H9 (cell line): ENCODE measurements around the gene NME2. TPM values are rescaled to one million over a fixed set of nuclear protein-coding genes. Genes with fewer than 3 reads are reported as not detected.
A peak's percentile ranks its signal among the peaks of the same experiment; 100 is the strongest.

ENCODE experiments used
- DNase-seq: peaks from one replicate; pipeline ENCODE4 v3.0.0-alpha.2; 2017
- H2AFZ ChIP-seq: one replicate; pipeline ENCODE4 v1.6.1; 2013; ENCODE audit warnings: mild to moderate bottlenecking, low read length, control low read depth, moderate library complexity
- H2AK5ac ChIP-seq: 2 replicates; pipeline ENCODE4 v1.6.1; 2013; ENCODE audit warnings: low read length, control low read depth, mixed read lengths; ENCODE audit not compliant: insufficient read length
- H2BK120ac ChIP-seq: one replicate; pipeline ENCODE4 v1.6.1; 2013; ENCODE audit warnings: low read depth, mild to moderate bottlenecking, low read length, control low read depth, inconsistent platforms; ENCODE audit not compliant: poor library complexity, severe bottlenecking
- H2BK12ac ChIP-seq: 2 replicates; pipeline ENCODE4 v1.6.1; 2013; ENCODE audit warnings: low read length, control low read depth, mixed read lengths, low read depth; ENCODE audit not compliant: insufficient read length
- H2BK15ac ChIP-seq: 2 replicates; pipeline ENCODE4 v1.6.1; 2013; ENCODE audit warnings: low read depth, low read length, control low read depth
- H2BK20ac ChIP-seq: one replicate; pipeline ENCODE4 v1.6.1; 2013; ENCODE audit warnings: low read depth, mild to moderate bottlenecking, low read length, control low read depth, inconsistent platforms; ENCODE audit not compliant: poor library complexity, severe bottlenecking
- H2BK5ac ChIP-seq: 2 replicates; pipeline ENCODE4 v1.6.1; 2013; ENCODE audit warnings: low read length, control low read depth, mixed read lengths; ENCODE audit not compliant: insufficient read length
- H3K14ac ChIP-seq: 2 replicates; pipeline ENCODE4 v1.6.1; 2013; ENCODE audit warnings: low read length, control low read depth; ENCODE audit not compliant: insufficient read depth
- H3K18ac ChIP-seq: 2 replicates; pipeline ENCODE4 v1.6.1; 2013; ENCODE audit warnings: low read depth, mild to moderate bottlenecking, mixed read lengths, low read length, control low read depth; ENCODE audit not compliant: insufficient read length
- H3K23ac ChIP-seq: 2 replicates; pipeline ENCODE4 v1.6.1; 2013; ENCODE audit warnings: low read length, control low read depth, mixed read lengths, low read depth; ENCODE audit not compliant: insufficient read length
- H3K23me2 ChIP-seq: 2 replicates; pipeline ENCODE4 v1.6.1; 2013; ENCODE audit warnings: low read depth, mild to moderate bottlenecking, mixed read lengths, low read length, control low read depth; ENCODE audit not compliant: insufficient read length, poor library complexity, severe bottlenecking
- H3K27ac ChIP-seq: 2 replicates; pipeline ENCODE4 v1.5.1; 2013; ENCODE audit warnings: low read length, control low read depth, mixed read lengths, low read depth; ENCODE audit not compliant: insufficient read length
- H3K27me3 ChIP-seq: 2 replicates; pipeline ENCODE4 v1.6.1; 2013; ENCODE audit warnings: low read length, control low read depth, inconsistent platforms; ENCODE audit not compliant: insufficient read depth
- H3K4ac ChIP-seq: 2 replicates; pipeline ENCODE4 v1.6.1; 2013; ENCODE audit warnings: low read depth, mild to moderate bottlenecking, control low read depth, inconsistent platforms, low read length, moderate library complexity
- H3K4me1 ChIP-seq: 2 replicates; pipeline ENCODE4 v1.6.1; 2013; ENCODE audit warnings: low read length, control low read depth, inconsistent platforms; ENCODE audit not compliant: insufficient read depth
- H3K4me2 ChIP-seq: 2 replicates; pipeline ENCODE4 v1.6.1; 2013; ENCODE audit warnings: low read length, control low read depth, mixed read lengths; ENCODE audit not compliant: insufficient read length, insufficient read depth
- H3K56ac ChIP-seq: 2 replicates; pipeline ENCODE4 v1.6.1; 2013; ENCODE audit warnings: low read depth, mild to moderate bottlenecking, mixed read lengths, low read length, control low read depth; ENCODE audit not compliant: insufficient read length
- H3K79me1 ChIP-seq: 2 replicates; pipeline ENCODE4 v1.6.1; 2013; ENCODE audit warnings: low read depth, mild to moderate bottlenecking, moderate library complexity, low read length, control low read depth, inconsistent platforms; ENCODE audit not compliant: insufficient read depth, poor library complexity, severe bottlenecking
- H3K79me2 ChIP-seq: 2 replicates; pipeline ENCODE4 v1.6.1; 2013; ENCODE audit warnings: low read length, control low read depth, inconsistent platforms; ENCODE audit not compliant: insufficient read depth
- H3K9ac ChIP-seq: 2 replicates; pipeline ENCODE4 v1.6.1; 2013; ENCODE audit warnings: low read length, control low read depth, mixed read lengths; ENCODE audit not compliant: insufficient read length; ENCODE audit errors: extremely low read depth
- H3K9me3 ChIP-seq: one replicate; pipeline ENCODE4 v1.6.1; 2013; ENCODE audit warnings: low read depth, low read length, inconsistent platforms; ENCODE audit not compliant: control insufficient read depth
- H3T11ph ChIP-seq: one replicate; pipeline ENCODE4 v1.6.1; 2013; ENCODE audit warnings: mild to moderate bottlenecking, low read length, control low read depth, inconsistent platforms
- H4K20me1 ChIP-seq: one replicate; pipeline ENCODE4 v1.6.1; 2013; ENCODE audit not compliant: control insufficient read depth, insufficient read length, insufficient read depth
- H4K5ac ChIP-seq: 2 replicates; pipeline ENCODE4 v1.6.1; 2013; ENCODE audit warnings: low read depth, mild to moderate bottlenecking, mixed read lengths, low read length, control low read depth; ENCODE audit not compliant: insufficient read length
- H4K8ac ChIP-seq: replicated peaks from 2 replicates; pipeline ENCODE4 v1.6.1; 2013; ENCODE audit warnings: low read length, control low read depth, mixed read lengths, low read depth; ENCODE audit not compliant: insufficient read length
- H4K91ac ChIP-seq: 2 replicates; pipeline ENCODE4 v1.6.1; 2013; ENCODE audit warnings: low read depth, mild to moderate bottlenecking, moderate library complexity, mixed read lengths, low read length, control low read depth; ENCODE audit not compliant: insufficient read length
- H3K27ac Mint-ChIP-seq, 3 experiments: 2 replicates in 2 of 3; 3 replicates in 1 of 3; pipeline ENCODE4 v1.8.0; 2020 to 2021; ENCODE audit warnings: mixed read lengths in 3 of 3, mild to moderate bottlenecking in 1 of 3, moderate library complexity in 1 of 3
- H3K27me3 Mint-ChIP-seq: 2 replicates; pipeline ENCODE4 v1.8.0; 2021; ENCODE audit warnings: low read depth, mild to moderate bottlenecking, moderate library complexity, mixed read lengths
- H3K36me3 Mint-ChIP-seq, 3 experiments: 2 replicates in 2 of 3; 3 replicates in 1 of 3; pipeline ENCODE4 v1.8.0; 2020 to 2021; ENCODE audit warnings: low read depth in 3 of 3, mixed read lengths in 3 of 3; ENCODE audit not compliant: insufficient read depth in 1 of 3
- H3K4me1 Mint-ChIP-seq, 2 experiments: 2 replicates each; pipeline ENCODE4 v1.8.0; 2020; ENCODE audit warnings: mixed read lengths in 2 of 2
- H3K4me3 Mint-ChIP-seq, 2 experiments: 2 replicates in 1 of 2; 3 replicates in 1 of 2; pipeline ENCODE4 v1.8.0; 2020 to 2021; ENCODE audit warnings: mild to moderate bottlenecking in 2 of 2, mixed read lengths in 2 of 2, moderate library complexity in 1 of 2
- H3K9me3 Mint-ChIP-seq, 2 experiments: 2 replicates in 1 of 2; 3 replicates in 1 of 2; pipeline ENCODE4 v1.8.0; 2020; ENCODE audit warnings: mild to moderate bottlenecking in 2 of 2, mixed read lengths in 2 of 2, moderate library complexity in 1 of 2
- WGBS: extraction: QIAGEN DNeasy Blood & Tissue Kit; methylation state at CpG from one replicate; pipeline ENCODE4 v1.1.7; 2013; ENCODE audit warnings: missing lambda C conversion rate, low lambda C conversion rate, mixed read lengths; ENCODE audit not compliant: insufficient read length; ENCODE audit errors: extremely low coverage; 5-methylcytosine and 5-hydroxymethylcytosine counted together
- total RNA-seq: library from RNA; stranded (reverse); gene quantifications from 2 replicates; pipeline ENCODE4 v1.2.1, GENCODE V29; 2021
- TF ChIP-seq, protein P1 (sequence below): fragments of 200-600 bp; sonication (generic); conservative IDR thresholded peaks from 3 replicates; pipeline ENCODE4 v1.8.0; 2021; ENCODE audit warnings: antibody characterized with exemption, mild to moderate bottlenecking

Gene NME2
- total RNA-seq, 1 experiment from 2014 or later, result 819 TPM

DNA sequence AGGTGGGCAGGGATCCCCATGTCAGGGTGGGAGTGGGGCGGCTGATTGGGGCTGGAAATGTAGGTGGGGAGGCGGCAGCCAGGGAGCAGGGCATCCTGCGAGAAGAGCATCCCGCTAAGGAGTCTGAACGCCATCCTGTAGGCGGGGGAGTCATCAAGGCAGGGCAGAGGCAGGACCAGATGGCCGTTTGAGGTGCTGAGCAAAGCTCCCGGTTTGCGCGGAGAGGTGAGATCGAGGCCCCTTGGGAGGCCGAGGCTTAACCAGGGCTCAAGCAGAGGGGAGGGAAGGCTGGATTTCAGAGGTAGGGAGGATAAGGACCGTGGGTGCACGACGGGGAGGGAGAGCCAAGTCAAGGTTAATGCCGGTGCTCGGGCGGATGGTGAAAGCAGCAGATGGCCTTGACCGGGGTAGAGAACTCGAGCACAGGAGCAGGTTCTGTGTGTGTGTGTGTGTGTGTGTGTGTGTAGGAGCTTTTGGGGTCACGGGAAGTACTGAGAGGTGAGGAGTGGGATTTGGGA is 472 bp upstream of the NME2 start:
- no peaks in the 10 kb centered on the region for H4K20me1 ChIP-seq
- peak overlapping the region; percentile 53 for H3K9ac ChIP-seq
- no peak overlapping the region for H3K23ac ChIP-seq
- no peak overlapping the region for H2BK15ac ChIP-seq
- H2AK5ac ChIP-seq, result no peak overlapping the region
- H2BK12ac ChIP-seq, result no peak overlapping the region
- H3K4me2 ChIP-seq, result peak overlapping the region; percentile 95
- no peak overlapping the region for H2BK20ac ChIP-seq
- H3K79me1 ChIP-seq, result peaks cover 4% of the 10 kb centered on the region
- H3K27ac Mint-ChIP-seq, result peak overlapping the region; percentile 87 to 99 (median 91)
- H4K8ac ChIP-seq, result no peak overlapping the region
- peak overlapping the region; percentile 27; the same call in 1 of the 2 replicates for H3K14ac ChIP-seq
- no CpG with 5 or more reads among the region's 21 CpGs for WGBS
- peak overlapping the region; percentile 24 for H3K27ac ChIP-seq
- H3K9me3 ChIP-seq, result no peaks in the 10 kb centered on the region
- DNase-seq, result peak; percentile 74
- H3K27me3 Mint-ChIP-seq, result no peaks in the 10 kb centered on the region
- H3K27me3 ChIP-seq, result no peaks in the 10 kb centered on the region
- H3K4me3 Mint-ChIP-seq, result peak overlapping the region; percentile 83 to 94
- no peak overlapping the region for H3K56ac ChIP-seq
- peaks cover 13% of the 10 kb centered on the region for H3K23me2 ChIP-seq
- H3K4me1 Mint-ChIP-seq, result peaks cover 17 to 20% of the 10 kb centered on the region in 2 experiments
- no peaks in the 10 kb centered on the region; the same call in 1 of the 2 replicates for H3K79me2 ChIP-seq
- TF ChIP-seq, protein P1, sequence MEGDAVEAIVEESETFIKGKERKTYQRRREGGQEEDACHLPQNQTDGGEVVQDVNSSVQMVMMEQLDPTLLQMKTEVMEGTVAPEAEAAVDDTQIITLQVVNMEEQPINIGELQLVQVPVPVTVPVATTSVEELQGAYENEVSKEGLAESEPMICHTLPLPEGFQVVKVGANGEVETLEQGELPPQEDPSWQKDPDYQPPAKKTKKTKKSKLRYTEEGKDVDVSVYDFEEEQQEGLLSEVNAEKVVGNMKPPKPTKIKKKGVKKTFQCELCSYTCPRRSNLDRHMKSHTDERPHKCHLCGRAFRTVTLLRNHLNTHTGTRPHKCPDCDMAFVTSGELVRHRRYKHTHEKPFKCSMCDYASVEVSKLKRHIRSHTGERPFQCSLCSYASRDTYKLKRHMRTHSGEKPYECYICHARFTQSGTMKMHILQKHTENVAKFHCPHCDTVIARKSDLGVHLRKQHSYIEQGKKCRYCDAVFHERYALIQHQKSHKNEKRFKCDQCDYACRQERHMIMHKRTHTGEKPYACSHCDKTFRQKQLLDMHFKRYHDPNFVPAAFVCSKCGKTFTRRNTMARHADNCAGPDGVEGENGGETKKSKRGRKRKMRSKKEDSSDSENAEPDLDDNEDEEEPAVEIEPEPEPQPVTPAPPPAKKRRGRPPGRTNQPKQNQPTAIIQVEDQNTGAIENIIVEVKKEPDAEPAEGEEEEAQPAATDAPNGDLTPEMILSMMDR, result no peak
- H2BK120ac ChIP-seq, result no peak overlapping the region
- peak overlapping the region; percentile 18 for H3K18ac ChIP-seq
- peak overlapping the region; percentile 16 for H4K5ac ChIP-seq
- no peak overlapping the region for H3K4ac ChIP-seq
- no peak overlapping the region for H3T11ph ChIP-seq
- no peaks in the 10 kb centered on the region for H3K4me1 ChIP-seq
- no peak overlapping the region for H2AFZ ChIP-seq
- no peak overlapping the region for H2BK5ac ChIP-seq
- peaks cover 43 to 65% (median 60%) of the 10 kb centered on the region in 3 experiments; a peak in 6 of 7 replicates for H3K36me3 Mint-ChIP-seq
- H3K9me3 Mint-ChIP-seq, result no peaks in the 10 kb centered on the region
- H4K91ac ChIP-seq, result no peak overlapping the region
